ENCODE results near the gene AQP5.

- TF ChIP-seq POLR2AphosphoS5 (IDR thresholded peaks at IDR 0.05; ENCODE audit: low read depth), result no peak
- no peak for TF ChIP-seq CTCF (IDR thresholded peaks at IDR 0.05; ENCODE audit: insufficient read depth, low read length)
- TF ChIP-seq GABPA (IDR thresholded peaks at IDR 0.05; ENCODE audit: low read depth), result no peak
These were observed 10.0 kb upstream of the AQP5 start for GRCh38 chr12:49951411-49952240.

Data from HL-60 (cell line).